Esophagus muscularis mucosa (tissue), 3 donors: ENCODE measurements around the gene CCM2.

Experiments used
- POLR2A ChIP-seq: fragments of 450-650 bp; IDR thresholded peaks from one replicate; pipeline ENCODE4 v1.6.1; 2017; ENCODE audit warnings: antibody characterized with exemption, moderate library complexity, mild to moderate bottlenecking, low read depth
- POLR2AphosphoS5 ChIP-seq, 2 donors: sonication (generic); formaldehyde crosslinking; IDR thresholded peaks; one replicate each; pipeline ENCODE4 v1.6.1; 2017; ENCODE audit warnings: antibody characterized with exemption in 2 of 2
- TF ChIP-seq, protein P1 (sequence below), 3 experiments: fragments of 200-600 bp in 2 of 3; fragments of 450-650 bp in 1 of 3; sonication (generic) in 2 of 3; IDR thresholded peaks; one replicate each; pipeline ENCODE4 v1.5.1; 2017 to 2019; ENCODE audit warnings: antibody characterized with exemption in 3 of 3, mild to moderate bottlenecking in 2 of 3, moderate library complexity in 1 of 3

GRCh38 chr7:45104844-45105587 lies 105.0 kb downstream of the CCM2 start:
- TF ChIP-seq POLR2AphosphoS5 (IDR thresholded peaks at IDR 0.05) (no peak), POLR2A (no peak)
- TF ChIP-seq, protein P1, sequence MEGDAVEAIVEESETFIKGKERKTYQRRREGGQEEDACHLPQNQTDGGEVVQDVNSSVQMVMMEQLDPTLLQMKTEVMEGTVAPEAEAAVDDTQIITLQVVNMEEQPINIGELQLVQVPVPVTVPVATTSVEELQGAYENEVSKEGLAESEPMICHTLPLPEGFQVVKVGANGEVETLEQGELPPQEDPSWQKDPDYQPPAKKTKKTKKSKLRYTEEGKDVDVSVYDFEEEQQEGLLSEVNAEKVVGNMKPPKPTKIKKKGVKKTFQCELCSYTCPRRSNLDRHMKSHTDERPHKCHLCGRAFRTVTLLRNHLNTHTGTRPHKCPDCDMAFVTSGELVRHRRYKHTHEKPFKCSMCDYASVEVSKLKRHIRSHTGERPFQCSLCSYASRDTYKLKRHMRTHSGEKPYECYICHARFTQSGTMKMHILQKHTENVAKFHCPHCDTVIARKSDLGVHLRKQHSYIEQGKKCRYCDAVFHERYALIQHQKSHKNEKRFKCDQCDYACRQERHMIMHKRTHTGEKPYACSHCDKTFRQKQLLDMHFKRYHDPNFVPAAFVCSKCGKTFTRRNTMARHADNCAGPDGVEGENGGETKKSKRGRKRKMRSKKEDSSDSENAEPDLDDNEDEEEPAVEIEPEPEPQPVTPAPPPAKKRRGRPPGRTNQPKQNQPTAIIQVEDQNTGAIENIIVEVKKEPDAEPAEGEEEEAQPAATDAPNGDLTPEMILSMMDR (IDR thresholded peaks at IDR 0.05): no peak
